NCI-H2029 (cell line): ENCODE data around the gene SETBP1.

Experiments
- DNase-seq: peaks from one replicate; lab custom pipeline; 2025; lab: John Stamatoyannopoulos, UW

Gene SETBP1

DNA sequence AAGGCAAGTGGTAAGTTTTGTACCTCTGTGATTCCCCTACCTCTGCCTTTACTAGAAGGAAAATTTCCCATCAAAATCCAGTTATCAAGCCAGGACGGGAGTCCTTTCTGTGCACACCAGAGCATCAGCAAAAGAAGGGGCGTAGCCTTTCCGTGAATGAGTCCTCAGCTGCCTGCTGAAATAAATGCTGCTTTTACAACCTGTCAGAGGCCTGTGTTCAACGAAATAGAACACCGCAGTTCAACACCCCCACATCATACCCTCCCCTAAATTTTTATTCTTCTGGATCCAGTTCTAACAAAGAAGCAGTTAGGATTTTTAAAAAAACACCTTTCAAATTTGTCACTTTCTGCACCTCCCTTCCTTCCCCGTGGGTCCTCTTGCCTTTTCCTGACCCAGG lies 135.8 kb downstream of the SETBP1 start:
- DNase-seq: no peak

DNA sequence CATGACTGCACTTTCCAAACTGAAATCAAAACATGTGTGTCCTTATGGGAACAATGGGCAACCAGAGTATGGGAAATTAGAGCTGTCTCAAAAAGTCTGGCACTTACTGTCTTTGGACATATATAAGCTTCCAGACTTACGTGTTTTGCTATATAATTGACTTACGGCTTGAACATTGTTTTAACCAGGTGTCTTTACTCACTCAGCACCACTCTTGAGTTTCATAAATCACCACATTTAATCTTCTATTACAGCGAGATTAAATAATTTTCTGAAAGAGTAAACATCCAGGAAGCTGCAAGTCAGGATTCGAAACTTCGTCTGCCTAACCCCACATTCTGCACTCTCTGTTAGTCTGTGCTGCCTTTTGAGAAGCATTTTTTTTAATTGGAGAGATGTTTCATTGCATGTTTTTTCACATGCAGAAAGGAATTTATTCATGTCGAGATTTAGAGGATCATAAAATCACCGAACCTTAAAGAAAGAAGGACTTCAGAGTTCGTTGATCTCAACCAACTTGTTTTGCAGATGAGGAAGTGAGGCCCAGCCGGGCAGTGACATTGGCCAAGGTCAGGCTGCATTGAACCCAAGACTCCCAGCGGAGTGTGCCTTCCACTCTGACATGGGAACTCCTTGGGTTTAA lies 137.3 kb downstream of the SETBP1 start:
- DNase-seq: no peak

GRCh38 chr18:44818668-44819403 lies 138.1 kb downstream of the SETBP1 start:
- DNase-seq: no peak

- no peak for DNase-seq
Observed at GRCh38 chr18:44819944-44820510, 139.3 kb downstream of the SETBP1 start.

DNA sequence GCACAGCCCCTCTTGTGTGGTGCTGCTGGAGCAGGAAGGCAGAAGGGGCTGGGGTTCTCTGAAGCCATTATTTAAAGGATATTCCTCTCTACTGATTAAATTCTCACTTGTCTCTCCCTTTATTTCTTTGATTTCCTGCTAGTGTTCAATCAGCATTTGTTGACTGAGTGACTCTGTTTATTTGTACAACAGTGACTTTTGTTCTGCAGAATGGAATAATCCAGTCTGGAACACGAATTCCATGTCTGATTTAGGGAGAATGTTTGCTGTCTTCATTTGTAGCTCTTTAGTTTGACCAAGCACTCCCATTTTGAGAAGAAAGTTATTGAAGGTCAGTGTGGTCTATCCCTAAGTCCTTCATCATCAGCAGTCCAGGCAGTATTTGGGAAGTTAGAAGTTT lies 141.2 kb downstream of the SETBP1 start:
- peak; percentile 28 for DNase-seq

DNA sequence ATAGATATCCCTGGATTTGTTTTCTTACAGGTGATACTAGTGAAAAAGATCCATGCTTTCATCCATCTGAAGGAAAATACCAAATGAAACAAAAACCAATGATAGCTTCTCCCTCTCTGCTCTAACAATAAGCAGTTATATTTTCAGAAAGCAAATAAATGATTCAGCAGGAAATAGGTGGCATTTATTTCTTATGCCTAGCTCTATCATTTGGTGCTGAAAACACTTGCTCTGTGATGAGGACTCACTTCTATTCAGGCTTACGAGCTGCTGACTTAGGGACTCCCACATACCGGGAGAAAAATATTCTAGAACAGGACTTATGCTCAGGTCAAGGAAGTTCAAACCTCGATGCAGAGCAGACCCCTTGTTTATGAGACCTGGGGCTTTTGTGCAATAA lies 142.6 kb downstream of the SETBP1 start:
- DNase-seq: peak; percentile 40

GRCh38 chr18:44823782-44824181 lies 143.1 kb downstream of the SETBP1 start:
- peak; percentile 25 for DNase-seq

- no peak for DNase-seq
Observed at GRCh38 chr18:44824884-44825283, 144.2 kb downstream of the SETBP1 start.

GRCh38 chr18:44826418-44827259 lies 146.0 kb downstream of the SETBP1 start:
- peak; percentile 79 for DNase-seq

DNA sequence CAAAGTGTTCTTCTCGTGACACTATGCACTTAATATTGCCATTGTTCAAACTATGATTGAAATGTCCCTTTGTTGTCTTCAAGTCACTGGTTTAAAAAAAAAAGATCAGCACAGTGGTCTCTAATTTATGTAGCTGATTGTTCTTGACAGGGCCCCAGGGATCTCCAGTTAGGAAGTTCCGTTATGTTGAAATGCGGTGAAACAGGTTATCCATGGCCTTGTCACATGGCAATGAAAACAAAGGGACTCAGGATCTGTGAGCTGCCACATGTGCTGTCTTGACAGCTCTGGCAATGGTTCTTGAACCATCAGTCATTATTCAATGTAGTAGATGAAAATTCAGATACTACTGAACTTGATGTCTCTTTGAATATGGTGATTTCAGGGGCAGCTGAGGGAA lies 147.4 kb downstream of the SETBP1 start:
- no peak for DNase-seq

GRCh38 chr18:44830581-44830980 lies 149.9 kb downstream of the SETBP1 start:
- DNase-seq: no peak

DNA sequence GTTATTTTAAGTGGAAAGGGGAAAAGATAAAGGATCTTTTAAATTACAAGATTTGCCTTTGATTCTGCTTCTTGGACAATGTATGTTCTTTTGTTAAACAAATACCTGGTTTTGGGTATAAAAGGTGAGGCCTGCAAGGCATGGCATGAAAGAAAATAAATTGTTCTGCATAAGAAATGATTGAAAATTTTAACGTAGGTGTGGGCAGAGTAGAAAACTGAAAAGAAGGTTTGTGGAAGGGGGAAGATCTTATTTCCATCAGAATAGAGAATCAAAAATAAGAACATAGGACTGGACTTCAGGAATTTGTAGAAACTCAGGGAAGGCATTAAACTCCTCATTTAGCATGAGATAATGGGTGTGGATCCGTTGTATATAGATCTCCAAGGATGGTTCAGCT lies 153.1 kb downstream of the SETBP1 start:
- DNase-seq: no peak

DNA sequence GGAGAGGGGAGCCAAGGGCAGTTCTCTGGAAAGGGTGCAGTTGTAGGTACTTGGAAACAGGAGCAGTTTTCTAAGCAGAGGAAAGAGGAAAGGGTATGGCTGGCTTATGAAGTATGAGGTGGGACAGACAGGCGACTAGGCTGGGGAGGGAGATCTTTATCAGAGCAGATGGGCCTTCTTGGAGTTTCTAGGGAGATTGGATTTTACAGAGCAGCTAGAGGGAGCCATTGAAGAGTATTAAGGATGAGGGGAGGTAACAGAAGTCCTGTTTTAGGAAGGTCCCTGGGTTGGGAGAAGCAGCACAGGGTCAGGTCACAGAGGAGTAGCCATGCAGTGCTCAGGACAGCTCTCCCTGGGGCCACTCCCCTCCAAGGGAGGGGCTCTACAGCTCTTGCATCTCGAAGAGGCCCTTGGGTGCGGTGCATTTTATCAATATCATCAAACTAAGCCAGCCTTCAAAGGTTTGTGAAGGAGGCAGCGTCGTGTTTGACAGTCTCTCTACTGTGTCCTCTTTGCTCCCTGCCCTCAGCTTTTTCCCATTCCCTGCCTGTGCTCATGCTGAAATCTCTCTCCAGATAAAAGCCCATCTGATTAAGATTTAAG lies 154.3 kb downstream of the SETBP1 start:
- no peak for DNase-seq

- DNase-seq: no peak
Observed at GRCh38 chr18:44835703-44836102, 155.0 kb downstream of the SETBP1 start.

DNA sequence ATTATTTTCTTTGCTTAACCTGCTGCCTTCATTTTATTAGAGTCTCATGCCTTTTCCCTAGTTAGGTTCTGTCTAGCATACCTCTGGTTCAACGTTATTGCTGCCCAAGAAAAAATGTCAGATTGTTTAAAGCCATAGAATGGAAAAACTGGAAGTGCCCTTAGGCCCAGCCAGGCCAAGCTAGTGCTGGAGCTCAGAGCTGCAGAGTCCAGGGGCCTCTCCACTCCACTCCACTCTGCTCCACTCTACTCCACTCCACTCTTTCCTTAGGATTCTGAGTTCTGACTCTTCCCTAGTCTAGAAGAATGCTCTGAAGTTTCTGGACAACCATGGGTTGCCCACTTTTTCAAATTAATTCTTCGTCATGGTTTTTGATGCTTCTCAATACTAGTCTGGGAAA lies 155.6 kb downstream of the SETBP1 start:
- DNase-seq: no peak

- DNase-seq: no peak
Observed at GRCh38 chr18:44837482-44838180, 156.9 kb downstream of the SETBP1 start.

- DNase-seq: no peak
Observed at GRCh38 chr18:44838971-44839666, 158.4 kb downstream of the SETBP1 start.

DNA sequence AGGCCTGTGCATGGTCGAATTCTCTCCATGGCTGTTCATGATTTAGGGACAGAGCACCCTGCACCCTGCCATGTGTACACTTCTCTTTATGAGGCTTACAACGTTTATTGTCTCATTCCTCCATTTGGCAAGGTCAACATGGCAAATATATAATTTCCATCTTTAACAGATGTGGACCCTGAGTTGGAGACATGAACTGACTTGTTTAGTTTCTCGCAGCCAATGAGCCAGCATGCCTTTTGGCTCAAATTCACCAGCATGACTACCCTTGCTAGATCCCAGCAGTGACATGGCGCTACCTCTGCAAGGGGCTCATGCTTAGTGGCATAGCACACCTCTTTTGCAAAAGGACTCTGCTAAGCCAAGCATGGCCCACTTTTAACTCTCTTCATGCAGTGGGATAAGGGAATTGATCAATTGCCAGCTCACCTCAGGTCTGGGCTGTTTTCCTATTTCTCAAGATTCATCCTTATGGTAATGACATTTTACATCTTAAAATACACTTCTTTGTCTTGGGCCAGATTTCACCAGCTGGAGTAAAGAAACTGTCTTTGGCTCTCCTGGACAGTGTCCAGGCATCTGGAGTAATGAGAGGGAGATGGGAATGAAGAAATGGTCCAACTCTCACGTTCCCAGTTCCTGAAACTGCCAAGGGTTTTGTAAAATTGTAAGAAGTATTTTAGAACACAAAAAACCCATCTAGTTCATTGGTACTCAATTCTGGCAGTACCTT lies 159.5 kb downstream of the SETBP1 start:
- no peak for DNase-seq

DNA sequence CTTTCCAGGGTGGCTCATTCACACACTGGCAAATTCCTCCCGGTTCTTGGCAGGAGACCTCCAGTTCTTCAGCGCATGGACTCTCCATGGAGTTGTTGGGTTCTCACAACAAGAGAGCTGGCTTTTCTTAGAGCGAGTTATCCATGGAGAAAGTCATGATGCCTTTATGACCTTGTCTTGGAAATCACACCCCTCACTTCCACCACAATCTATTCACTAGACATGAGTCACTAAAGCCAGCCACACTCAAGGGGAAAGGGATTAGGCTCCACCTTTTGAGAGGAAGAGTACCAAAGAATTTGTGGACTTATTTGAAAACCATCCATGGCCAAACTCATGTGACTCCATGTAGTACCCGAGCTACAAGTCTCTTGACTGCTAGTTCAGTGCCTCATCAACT lies 160.5 kb downstream of the SETBP1 start:
- DNase-seq: no peak
